IPS-15b (cell line): ENCODE results near the gene IL17A.

Source experiments
- H3K27me3 ChIP-seq: one replicate; pipeline ENCODE4 v1.6.1; 2013; ENCODE audit warnings: low read length; ENCODE audit not compliant: control insufficient read depth, insufficient read depth
- H3K36me3 ChIP-seq: one replicate; pipeline ENCODE4 v1.6.1; 2013; ENCODE audit warnings: low read length; ENCODE audit not compliant: control insufficient read depth, insufficient read depth
- H3K4me1 ChIP-seq: one replicate; pipeline ENCODE4 v1.6.1; 2013; ENCODE audit warnings: mild to moderate bottlenecking, low read length; ENCODE audit not compliant: control insufficient read depth, insufficient read depth
- H3K4me3 ChIP-seq: one replicate; pipeline ENCODE4 v1.5.1; 2013; ENCODE audit warnings: low read depth, low read length
- H3K9ac ChIP-seq: one replicate; pipeline ENCODE4 v1.6.1; 2013; ENCODE audit warnings: low read depth, mild to moderate bottlenecking, low read length
- H3K9me3 ChIP-seq: one replicate; pipeline ENCODE4 v1.6.1; 2013; ENCODE audit warnings: mild to moderate bottlenecking, low read length; ENCODE audit not compliant: control insufficient read depth, insufficient read depth

Gene IL17A

GRCh38 chr6:52186075-52186474 lies at the start of gene IL17A:
TSS of gene IL17A (plus strand) at chr6:52186375. CDS start at chr6:52186432, 57 bp downstream.
- H3K9me3 ChIP-seq: peaks cover 4% of the 10 kb centered on the region
- H3K4me3 ChIP-seq: no peak within 1 kb of the TSS
- H3K4me1 ChIP-seq: peaks cover 6% of the 10 kb centered on the region
- no peaks in the 10 kb centered on the region for H3K27me3 ChIP-seq
- no peak within 1 kb of the TSS for H3K9ac ChIP-seq
- no peaks in the 10 kb centered on the region for H3K36me3 ChIP-seq

GRCh38 chr6:52136934-52137467 lies 49.2 kb upstream of the IL17A start:
- H3K4me3 ChIP-seq: no peak overlapping the region
- H3K9ac ChIP-seq: no peak overlapping the region
- H3K4me1 ChIP-seq: peaks cover 4% of the 10 kb centered on the region
- H3K9me3 ChIP-seq: no peaks in the 10 kb centered on the region
- no peaks in the 10 kb centered on the region for H3K36me3 ChIP-seq
- no peaks in the 10 kb centered on the region for H3K27me3 ChIP-seq

GRCh38 chr6:52138284-52138683 lies 47.9 kb upstream of the IL17A start:
- Histone ChIP-seq H3K36me3 (no peaks in the 10 kb centered on the region), H3K27me3 (no peaks in the 10 kb centered on the region), H3K9ac (no peak overlapping the region), H3K4me3 (no peak overlapping the region), H3K4me1 (peaks cover 4% of the 10 kb centered on the region), H3K9me3 (no peaks in the 10 kb centered on the region)

GRCh38 chr6:52139985-52140680 lies 46.0 kb upstream of the IL17A start:
- H3K4me1 ChIP-seq: peaks cover 4% of the 10 kb centered on the region
- no peaks in the 10 kb centered on the region for H3K9me3 ChIP-seq
- H3K27me3 ChIP-seq: no peaks in the 10 kb centered on the region
- no peaks in the 10 kb centered on the region for H3K36me3 ChIP-seq
- H3K9ac ChIP-seq: no peak overlapping the region
- H3K4me3 ChIP-seq: no peak overlapping the region

- H3K4me1 ChIP-seq: peaks cover 4% of the 10 kb centered on the region
- no peaks in the 10 kb centered on the region for H3K27me3 ChIP-seq
- no peaks in the 10 kb centered on the region for H3K36me3 ChIP-seq
- H3K4me3 ChIP-seq: no peak overlapping the region
- no peak overlapping the region for H3K9ac ChIP-seq
- H3K9me3 ChIP-seq: no peaks in the 10 kb centered on the region
Observed at GRCh38 chr6:52141596-52141995, 44.6 kb upstream of the IL17A start.

- no peak overlapping the region for H3K4me3 ChIP-seq
- no peaks in the 10 kb centered on the region for H3K36me3 ChIP-seq
- no peak overlapping the region for H3K9ac ChIP-seq
- H3K9me3 ChIP-seq: no peaks in the 10 kb centered on the region
- H3K27me3 ChIP-seq: no peaks in the 10 kb centered on the region
- no peaks in the 10 kb centered on the region for H3K4me1 ChIP-seq
Observed at GRCh38 chr6:52142556-52142955, 43.6 kb upstream of the IL17A start.

GRCh38 chr6:52143551-52143950 lies 42.6 kb upstream of the IL17A start:
- Histone ChIP-seq H3K4me3 (no peak overlapping the region), H3K9ac (no peak overlapping the region), H3K27me3 (no peaks in the 10 kb centered on the region), H3K4me1 (no peaks in the 10 kb centered on the region), H3K9me3 (no peaks in the 10 kb centered on the region), H3K36me3 (no peaks in the 10 kb centered on the region)

GRCh38 chr6:52144196-52145076 lies 41.7 kb upstream of the IL17A start:
- Histone ChIP-seq H3K4me1 (no peaks in the 10 kb centered on the region), H3K4me3 (no peak overlapping the region), H3K27me3 (no peaks in the 10 kb centered on the region), H3K36me3 (no peaks in the 10 kb centered on the region), H3K9me3 (no peaks in the 10 kb centered on the region), H3K9ac (no peak overlapping the region)

GRCh38 chr6:52146851-52147445 lies 39.2 kb upstream of the IL17A start:
- H3K4me3 ChIP-seq: no peak overlapping the region
- H3K9ac ChIP-seq: no peak overlapping the region
- H3K9me3 ChIP-seq: no peaks in the 10 kb centered on the region
- H3K27me3 ChIP-seq: no peaks in the 10 kb centered on the region
- H3K4me1 ChIP-seq: no peaks in the 10 kb centered on the region
- no peaks in the 10 kb centered on the region for H3K36me3 ChIP-seq

GRCh38 chr6:52149076-52149475 lies 37.1 kb upstream of the IL17A start:
- Histone ChIP-seq H3K27me3 (no peaks in the 10 kb centered on the region), H3K4me1 (peaks cover 2% of the 10 kb centered on the region), H3K4me3 (no peak overlapping the region), H3K9me3 (no peaks in the 10 kb centered on the region), H3K36me3 (no peaks in the 10 kb centered on the region), H3K9ac (no peak overlapping the region)

- Histone ChIP-seq H3K9me3 (no peaks in the 10 kb centered on the region), H3K36me3 (no peaks in the 10 kb centered on the region), H3K4me3 (no peak overlapping the region), H3K9ac (no peak overlapping the region), H3K4me1 (peaks cover 7% of the 10 kb centered on the region), H3K27me3 (no peaks in the 10 kb centered on the region)
Observed at GRCh38 chr6:52149949-52150348, 36.2 kb upstream of the IL17A start.
